Inflammatory macrophage treated with lipopolysaccharide for 1 hour (primary cell): ENCODE results near the gene OPRM1.
A peak's percentile ranks its signal among the peaks of the same experiment; 100 is the strongest.

ENCODE experiments used
- DNase-seq, 2 donors: peaks; one replicate each; pipeline ENCODE4 v3.0.0-alpha.2; 2020 to 2022

Gene OPRM1

GRCh38 chr6:154086510-154086909, 47.5 kb downstream of the OPRM1 start:
- DNase-seq: no peak

GRCh38 chr6:154092326-154092962, 53.4 kb downstream of the OPRM1 start:
- no peak for DNase-seq

- DNase-seq: no peak
Measured at GRCh38 chr6:154093231-154094044, 54.4 kb downstream of the OPRM1 start.

DNA sequence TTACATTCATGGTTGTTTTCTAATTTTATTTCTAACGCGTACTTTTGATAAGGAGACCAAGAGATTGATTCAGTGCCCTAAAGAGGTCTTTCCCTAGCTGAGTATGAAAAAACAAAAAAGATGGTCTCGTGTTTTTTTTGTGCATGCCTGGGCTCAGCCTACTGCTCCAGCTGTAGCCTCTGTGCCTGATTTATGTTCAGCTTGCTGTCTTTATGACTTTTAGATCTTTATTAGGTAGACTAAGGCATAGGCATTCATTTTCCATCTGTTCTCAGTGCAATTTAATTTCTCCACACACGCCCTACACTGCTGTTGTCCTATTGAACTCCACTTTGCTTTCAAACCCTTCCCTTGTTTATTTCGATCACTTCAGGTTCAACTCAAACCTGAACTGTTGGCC, 56.5 kb downstream of the OPRM1 start:
- DNase-seq: no peak

GRCh38 chr6:154096316-154096715, 57.3 kb downstream of the OPRM1 start:
- DNase-seq: no peak

DNA sequence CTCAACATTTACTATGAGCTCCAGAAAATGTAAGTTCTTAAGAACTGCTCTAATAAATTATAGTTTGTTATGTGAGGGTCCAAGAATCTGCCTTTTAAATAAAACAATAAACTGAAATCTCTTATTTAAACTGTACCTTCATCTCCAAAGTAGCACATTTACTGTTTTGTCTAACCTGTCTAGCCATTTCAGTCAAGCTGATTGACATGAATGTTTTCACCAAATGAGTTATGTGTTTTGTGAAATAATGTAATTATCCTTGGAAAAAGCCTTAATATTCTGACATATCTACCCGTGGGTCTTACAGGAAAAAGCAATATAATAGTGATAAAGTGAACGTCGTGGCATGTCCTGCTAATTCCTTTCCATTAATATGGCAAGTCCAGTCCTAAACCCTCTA, 57.8 kb downstream of the OPRM1 start:
- DNase-seq: no peak

DNA sequence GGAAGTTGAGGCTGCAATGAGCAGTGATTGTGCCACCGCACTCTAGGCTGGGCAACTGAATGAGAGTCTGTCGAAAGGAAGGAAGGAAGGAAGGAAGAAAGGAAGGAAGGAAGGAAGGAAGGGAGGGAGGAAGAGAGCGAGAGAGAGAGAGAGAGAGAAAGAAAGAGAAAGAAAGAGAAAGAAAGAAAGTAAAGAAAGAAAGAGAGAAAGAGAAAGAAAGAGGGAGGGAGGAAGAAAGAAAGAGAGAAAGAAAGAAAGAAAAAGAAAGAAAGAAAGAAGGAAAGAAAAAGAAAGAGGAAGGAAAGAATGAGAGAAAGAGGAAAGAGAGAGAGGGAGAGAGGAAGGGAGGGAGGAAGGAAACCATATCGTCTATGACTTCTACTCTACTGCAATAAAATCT, 60.2 kb downstream of the OPRM1 start:
- DNase-seq: no peak

GRCh38 chr6:154106251-154106650, 67.2 kb downstream of the OPRM1 start:
- no peak for DNase-seq

- no peak for DNase-seq
Measured at GRCh38 chr6:154111025-154111424, 72.0 kb downstream of the OPRM1 start.

GRCh38 chr6:154112181-154112809, 73.3 kb downstream of the OPRM1 start:
- DNase-seq: no peak

- no peak for DNase-seq
Measured at GRCh38 chr6:154113392-154113791, 74.4 kb downstream of the OPRM1 start.

GRCh38 chr6:154117485-154117884, 78.4 kb downstream of the OPRM1 start:
- DNase-seq: no peak

- DNase-seq: no peak
Measured at GRCh38 chr6:154122195-154122925, 83.3 kb downstream of the OPRM1 start.

- DNase-seq: peak; percentile 86 to 97
Measured at GRCh38 chr6:154123155-154123956, 84.3 kb downstream of the OPRM1 start.

DNA sequence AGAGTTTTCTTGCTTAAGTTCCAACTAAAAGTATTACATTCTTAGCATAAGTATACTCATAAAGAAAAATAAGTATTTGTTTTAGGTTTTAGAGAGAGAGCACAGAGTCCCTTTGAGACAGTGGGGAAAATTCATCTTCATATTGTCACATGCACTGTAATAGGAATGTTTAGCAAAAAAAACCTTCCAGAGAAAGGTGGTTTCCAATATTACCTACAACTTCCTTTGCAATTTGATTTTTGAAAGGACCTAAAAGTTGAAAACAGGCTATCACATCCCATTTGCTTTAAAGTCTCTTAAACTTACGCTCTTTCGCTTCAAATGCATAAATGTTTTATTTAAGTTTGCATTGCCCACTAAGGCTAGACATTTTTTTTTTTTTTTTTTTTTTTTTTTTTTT, 86.4 kb downstream of the OPRM1 start:
- peak; percentile 59 to 62 for DNase-seq

- DNase-seq: no peak
Measured at GRCh38 chr6:154127657-154128056, 88.6 kb downstream of the OPRM1 start.

- DNase-seq: no peak
Measured at GRCh38 chr6:154134471-154135147, 95.6 kb downstream of the OPRM1 start.

- DNase-seq: peak; percentile 92 to 93
Measured at GRCh38 chr6:154138793-154139192, 99.8 kb downstream of the OPRM1 start.

DNA sequence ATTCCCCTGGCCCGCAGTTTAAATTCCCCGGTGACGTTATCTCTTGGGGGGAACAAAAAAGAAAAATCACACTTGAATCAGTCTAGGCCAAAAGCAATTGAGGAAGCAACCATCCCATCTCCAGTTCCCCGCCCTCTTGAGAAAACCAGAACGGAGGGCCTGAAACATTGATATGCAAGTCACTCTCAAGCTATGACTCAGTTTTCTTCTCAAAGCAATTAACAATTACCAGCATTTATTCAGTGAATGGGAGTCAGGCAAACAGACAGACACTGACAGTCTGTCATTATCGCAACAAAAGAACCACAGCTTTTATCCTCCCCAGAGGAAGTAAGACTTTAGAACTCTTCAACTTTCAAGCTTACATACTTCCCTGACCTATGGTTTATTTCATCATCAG, 100.9 kb downstream of the OPRM1 start:
- DNase-seq: peak; percentile 90

- DNase-seq: no peak
Measured at GRCh38 chr6:154140743-154141142, 101.7 kb downstream of the OPRM1 start.

DNA sequence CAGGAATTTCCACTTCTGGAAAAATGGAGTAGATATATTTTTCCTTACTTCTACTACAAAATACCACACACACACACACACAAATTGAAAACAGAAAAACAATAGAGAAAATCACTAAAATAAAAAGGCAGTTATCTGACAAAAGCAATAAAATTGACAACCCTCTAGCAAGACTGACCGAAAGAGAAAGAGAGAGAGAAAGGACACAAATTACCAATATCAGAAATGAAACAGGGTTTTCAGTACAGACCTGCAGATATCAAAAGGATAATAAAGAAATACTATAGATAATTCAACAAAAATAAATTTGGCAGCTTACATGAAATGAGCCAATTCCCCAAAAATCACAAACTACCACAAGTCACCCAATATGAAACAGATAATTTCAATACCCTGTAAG, 104.7 kb downstream of the OPRM1 start:
- no peak for DNase-seq
